Measurements from ENCODE around the gene IGFBP4. TPM values are rescaled to one million over a fixed set of nuclear protein-coding genes. Genes with fewer than 3 reads are reported as not detected.
A peak's percentile ranks its signal among the peaks of the same experiment; 100 is the strongest.

The IGFBP4 gene
- total and polyA plus RNA-seq, 2 of the 13 experiments (the other 11 are each of a cell fraction or from before 2014, with no cell fraction given) = 4.1 to 49.0 TPM

- TF ChIP-seq KLF13 (CRISPR knock-in tag; IDR thresholded peaks at IDR 0.05) = no peak
- no peak for TF ChIP-seq KAT8 (CRISPR knock-in tag; IDR thresholded peaks at IDR 0.05)
- no peak for TF ChIP-seq NONO (IDR thresholded peaks at IDR 0.05)
- TF ChIP-seq NONO (CRISPR knock-in tag; conservative IDR thresholded peaks at IDR 0.05) = no peak
- no peak for TF ChIP-seq ZNF790 (CRISPR knock-in tag; IDR thresholded peaks at IDR 0.05; ENCODE audit: borderline replicate concordance)
- TF ChIP-seq GMEB2 (CRISPR knock-in tag; IDR thresholded peaks at IDR 0.05; ENCODE audit: low read depth) = 0 out of 2 replicates have a peak, but pooled peaks have one; percentile 8
- TF ChIP-seq FOXA1 (IDR thresholded peaks at IDR 0.05) = no peak
- TF ChIP-seq FOXA1 (CRISPR knock-in tag; IDR thresholded peaks at IDR 0.05) = no peak
- TF ChIP-seq PBX2 (CRISPR knock-in tag; IDR thresholded peaks at IDR 0.05) = no peak
- TF ChIP-seq ZNF652 (CRISPR knock-in tag; IDR thresholded peaks at IDR 0.05; ENCODE audit: borderline replicate concordance, low read depth) = no peak
- TF ChIP-seq SIN3A (IDR thresholded peaks at IDR 0.05; ENCODE audit: borderline replicate concordance, low read depth, low read length) = no peak
- no peak for TF ChIP-seq HIC2 (CRISPR knock-in tag; IDR thresholded peaks at IDR 0.05; ENCODE audit: low read depth)
- TF ChIP-seq ELF3 (CRISPR knock-in tag; IDR thresholded peaks at IDR 0.05) = no peak
- no peak for TF ChIP-seq KLF16 (CRISPR knock-in tag; IDR thresholded peaks at IDR 0.05)
- TF ChIP-seq ZNF678 (CRISPR knock-in tag; IDR thresholded peaks at IDR 0.05) = no peak
- TF ChIP-seq ELF4 (CRISPR knock-in tag; IDR thresholded peaks at IDR 0.05; ENCODE audit: borderline replicate concordance) = no peak
- no peak for TF ChIP-seq GTF3A (CRISPR knock-in tag; conservative IDR thresholded peaks at IDR 0.05)
- TF ChIP-seq HBP1 (CRISPR knock-in tag; IDR thresholded peaks at IDR 0.05; ENCODE audit: low read depth) = no peak; the same call in 1 of the 2 replicates
- 0 out of 2 replicates have a peak, but pooled peaks have one; percentile 10 for TF ChIP-seq ZNF614 (CRISPR knock-in tag; IDR thresholded peaks at IDR 0.05; ENCODE audit: borderline replicate concordance)
- no peak for TF ChIP-seq RERE (CRISPR knock-in tag; IDR thresholded peaks at IDR 0.05; ENCODE audit: low read depth)
- TF ChIP-seq RAD51 (IDR thresholded peaks at IDR 0.05; ENCODE audit: borderline replicate concordance) = no peak
Measured at GRCh38 chr17:40417258-40417608, 26.0 kb upstream of the IGFBP4 start (continued).

Measured in HepG2 (cell line).